ENCODE data around the gene CDK5.
"Not testable (repeated sequence)": the region's sequence is repeated elsewhere in the genome, so short reads cannot be mapped to it uniquely, and the experiment has no call there.

The CDK5 gene

DNA sequence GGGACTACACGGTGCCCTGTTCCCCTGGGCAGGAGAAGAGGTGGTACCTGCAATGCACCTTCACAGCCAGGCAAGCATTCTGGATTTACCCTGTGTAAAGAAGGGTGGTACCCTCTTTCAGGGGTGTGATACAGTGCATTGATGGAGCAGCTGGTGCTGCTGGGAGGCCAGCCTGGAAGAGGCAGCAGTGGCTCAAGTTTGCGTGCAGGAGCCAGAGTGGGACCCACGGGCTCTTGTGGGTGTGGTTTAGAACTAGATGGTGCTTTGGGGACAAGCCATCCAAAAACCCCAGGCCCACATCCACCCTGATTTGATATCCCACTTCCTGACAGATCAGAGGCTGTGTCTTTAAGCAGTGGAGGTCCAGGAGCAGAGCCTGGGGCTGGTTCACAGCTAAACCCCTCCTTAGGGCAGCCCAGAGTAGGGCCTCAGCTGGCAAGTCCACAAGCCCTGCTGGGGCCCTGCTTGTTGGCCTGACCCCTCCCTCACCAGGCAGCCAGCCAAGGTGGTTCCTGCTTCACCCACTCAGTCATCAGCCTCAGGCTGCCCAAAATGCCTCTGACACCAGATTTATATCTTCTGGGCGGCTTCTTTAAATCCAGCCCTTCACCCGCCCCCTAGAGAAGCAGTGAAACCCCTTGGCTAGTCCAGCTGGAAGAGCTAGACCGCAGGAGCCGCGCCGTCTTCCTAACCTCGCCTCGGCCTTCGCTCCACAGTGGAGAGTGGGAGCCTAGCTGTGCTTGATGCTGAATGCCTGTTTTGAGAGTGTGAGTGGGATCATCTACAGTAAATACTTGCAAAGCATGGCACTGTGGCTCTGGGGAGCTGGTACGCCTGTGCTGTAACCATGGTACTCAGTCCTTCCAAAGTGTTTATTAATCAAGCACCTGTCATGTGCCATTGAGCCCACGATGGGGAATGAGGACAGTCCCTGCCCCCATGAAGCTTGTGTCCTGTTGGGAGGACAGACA, 10.8 kb downstream of the CDK5 start:
- no peak overlapping the region for H3K4me3 Mint-ChIP-seq
- H3K9me3 Mint-ChIP-seq = no peaks in the 10 kb centered on the region
- H3K36me3 Mint-ChIP-seq = peaks cover 14 to 20% of the 10 kb centered on the region in 2 donors
- H3K27me3 Mint-ChIP-seq = peaks cover 8 to 16% of the 10 kb centered on the region in 2 donors
- DNase-seq (no peak), ATAC-seq (replicated peaks) (no peak)
- peak overlapping the region; percentile 65 for H3K27ac Mint-ChIP-seq
- peaks cover 5 to 8% of the 10 kb centered on the region in 2 donors for H3K4me1 Mint-ChIP-seq

- H3K4me1 Mint-ChIP-seq = peaks cover 0 to 6% of the 10 kb centered on the region in 2 donors
- H3K4me3 Mint-ChIP-seq = no peak overlapping the region
- no peak overlapping the region for H3K27ac Mint-ChIP-seq
- ATAC-seq (replicated peaks) (peak in 1 of 2 donors; percentile 5), DNase-seq (no peak)
- H3K36me3 Mint-ChIP-seq = peaks cover 21 to 24% of the 10 kb centered on the region in 2 donors
- H3K27me3 Mint-ChIP-seq = peaks cover 8 to 11% of the 10 kb centered on the region in 2 donors
- H3K9me3 Mint-ChIP-seq = no peaks in the 10 kb centered on the region
These were observed 11.7 kb downstream of the CDK5 start for GRCh38 chr7:151045967-151046366.

GRCh38 chr7:151045262-151045661, 12.4 kb downstream of the CDK5 start:
- peaks cover 1 to 4% of the 10 kb centered on the region in 2 donors for H3K4me1 Mint-ChIP-seq
- DNase-seq (no peak), ATAC-seq (replicated peaks) (no peak)
- H3K27me3 Mint-ChIP-seq = peaks cover 5 to 6% of the 10 kb centered on the region in 2 donors
- no peaks in the 10 kb centered on the region for H3K9me3 Mint-ChIP-seq
- no peak overlapping the region for H3K4me3 Mint-ChIP-seq
- H3K27ac Mint-ChIP-seq = no peak overlapping the region
- peaks cover 21 to 24% of the 10 kb centered on the region in 2 donors for H3K36me3 Mint-ChIP-seq

DNA sequence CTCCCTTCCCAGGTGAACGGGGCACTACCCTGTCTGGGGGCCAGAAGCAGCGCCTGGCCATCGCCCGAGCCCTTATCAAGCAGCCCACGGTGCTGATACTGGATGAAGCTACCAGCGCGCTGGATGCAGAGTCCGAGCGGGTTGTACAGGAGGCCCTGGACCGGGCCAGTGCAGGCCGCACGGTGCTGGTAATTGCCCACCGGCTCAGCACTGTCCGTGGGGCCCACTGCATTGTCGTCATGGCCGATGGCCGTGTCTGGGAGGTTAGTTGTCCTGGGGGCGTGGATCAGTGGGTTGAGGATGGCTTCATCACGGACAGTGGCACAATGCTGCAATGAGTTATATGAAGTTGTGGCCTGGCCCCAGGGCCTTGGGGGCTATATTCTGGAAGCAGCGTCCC, 13.7 kb downstream of the CDK5 start:
- no peaks in the 10 kb centered on the region for H3K9me3 Mint-ChIP-seq
- no peak for ATAC-seq (replicated peaks)
- H3K4me3 Mint-ChIP-seq = no peak overlapping the region
- no peaks in the 10 kb centered on the region for H3K27me3 Mint-ChIP-seq
- DNase-seq = no peak
- H3K4me1 Mint-ChIP-seq = peaks cover 14% of the 10 kb centered on the region in 2 donors
- H3K36me3 Mint-ChIP-seq = peaks cover 26 to 27% of the 10 kb centered on the region in 2 donors
- H3K27ac Mint-ChIP-seq = no peak overlapping the region

- peaks cover 18 to 19% of the 10 kb centered on the region in 2 donors for H3K4me1 Mint-ChIP-seq
- H3K27ac Mint-ChIP-seq; ATAC-seq (replicated peaks); DNase-seq; H3K9me3 Mint-ChIP-seq; H3K4me3 Mint-ChIP-seq; H3K27me3 Mint-ChIP-seq: not testable (repeated sequence)
- peaks cover 28 to 30% of the 10 kb centered on the region in 2 donors for H3K36me3 Mint-ChIP-seq
These were observed 14.2 kb downstream of the CDK5 start for GRCh38 chr7:151043449-151043848.

GRCh38 chr7:151040616-151041375, 16.9 kb downstream of the CDK5 start:
- Mint-ChIP-seq H3K4me3 (no peak overlapping the region), H3K36me3 (peaks cover 38 to 41% of the 10 kb centered on the region in 2 donors), H3K9me3 (no peaks in the 10 kb centered on the region), H3K27ac (peak overlapping the region; percentile 65), H3K27me3 (no peaks in the 10 kb centered on the region), H3K4me1 (peaks cover 14 to 21% of the 10 kb centered on the region in 2 donors)
- ATAC-seq (replicated peaks) = no peak
- DNase-seq = no peak

GRCh38 chr7:151039850-151040548, 17.7 kb downstream of the CDK5 start:
- no peak for DNase-seq
- Mint-ChIP-seq H3K4me1 (peaks cover 14 to 21% of the 10 kb centered on the region in 2 donors), H3K27ac (peak overlapping the region; percentile 87)

GRCh38 chr7:151038951-151039849, 18.5 kb downstream of the CDK5 start:
- Mint-ChIP-seq H3K36me3 (peaks cover 37 to 42% of the 10 kb centered on the region in 2 donors), H3K27ac (peak overlapping the region; percentile 87), H3K27me3 (no peaks in the 10 kb centered on the region), H3K4me3 (peak overlapping the region; percentile 37 to 56), H3K4me1 (peaks cover 14 to 21% of the 10 kb centered on the region in 2 donors), H3K9me3 (no peaks in the 10 kb centered on the region)
- DNase-seq = peak; percentile 71
- ATAC-seq (replicated peaks) = peak; percentile 92 to 95

More at GRCh38 chr7:151039850-151040548, 17.7 kb downstream of the CDK5 start:
- Mint-ChIP-seq H3K9me3 (no peaks in the 10 kb centered on the region), H3K4me3 (peak overlapping the region in 1 of 2 donors; percentile 25), H3K36me3 (peaks cover 40 to 42% of the 10 kb centered on the region in 2 donors), H3K27me3 (no peaks in the 10 kb centered on the region)
- peak; percentile 3 to 17 for ATAC-seq (replicated peaks)

- Mint-ChIP-seq H3K27ac (no peak overlapping the region), H3K9me3 (no peaks in the 10 kb centered on the region), H3K4me1 (peaks cover 17 to 28% of the 10 kb centered on the region in 2 donors), H3K36me3 (peaks cover 29% of the 10 kb centered on the region in 2 donors), H3K4me3 (no peak overlapping the region), H3K27me3 (no peaks in the 10 kb centered on the region)
- ATAC-seq (replicated peaks) (no peak), DNase-seq (no peak)
These were observed 21.8 kb downstream of the CDK5 start for GRCh38 chr7:151035902-151036301.

- Mint-ChIP-seq H3K27me3 (no peaks in the 10 kb centered on the region), H3K4me3 (no peak overlapping the region), H3K36me3 (peaks cover 29% of the 10 kb centered on the region in 2 donors), H3K4me1 (peaks cover 17 to 26% of the 10 kb centered on the region in 2 donors), H3K9me3 (no peaks in the 10 kb centered on the region), H3K27ac (no peak overlapping the region)
- ATAC-seq (replicated peaks) (no peak), DNase-seq (no peak)
These were observed 22.5 kb downstream of the CDK5 start for GRCh38 chr7:151035026-151035717.

DNA sequence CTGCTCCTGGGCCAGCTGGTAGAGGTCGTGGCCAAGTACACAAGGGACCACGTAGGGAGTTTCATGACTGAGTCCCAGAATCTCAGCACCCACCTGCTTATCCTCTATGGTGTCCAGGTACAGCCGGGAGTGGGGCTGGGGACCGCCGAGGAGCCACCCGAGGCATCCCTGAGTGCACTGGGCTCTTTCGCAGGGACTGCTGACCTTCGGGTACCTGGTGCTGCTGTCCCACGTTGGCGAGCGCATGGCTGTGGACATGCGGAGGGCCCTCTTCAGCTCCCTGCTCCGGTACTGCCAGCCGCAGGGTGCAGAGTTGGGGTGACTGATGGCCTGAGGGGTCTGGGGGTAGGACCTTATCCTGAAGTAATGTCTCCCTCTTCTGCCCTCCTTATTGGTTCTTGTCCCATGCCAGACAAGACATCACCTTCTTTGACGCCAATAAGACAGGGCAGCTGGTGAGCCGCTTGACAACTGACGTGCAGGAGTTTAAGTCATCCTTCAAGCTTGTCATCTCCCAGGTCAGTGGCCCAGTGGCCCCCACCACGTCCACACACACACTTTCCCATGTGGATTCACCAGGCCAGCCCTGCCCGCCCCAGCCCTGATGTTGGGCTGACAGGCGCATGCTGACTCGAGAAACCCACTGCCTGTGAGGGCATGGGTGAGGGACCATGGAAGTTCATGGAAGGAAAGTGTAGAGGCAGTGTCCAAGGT, 23.2 kb downstream of the CDK5 start:
- Mint-ChIP-seq H3K9me3 (no peaks in the 10 kb centered on the region), H3K4me1 (peaks cover 14 to 22% of the 10 kb centered on the region in 2 donors), H3K4me3 (no peak overlapping the region), H3K27ac (no peak overlapping the region), H3K36me3 (peaks cover 26 to 33% of the 10 kb centered on the region in 2 donors), H3K27me3 (no peaks in the 10 kb centered on the region)
- DNase-seq (no peak), ATAC-seq (replicated peaks) (no peak)

DNA sequence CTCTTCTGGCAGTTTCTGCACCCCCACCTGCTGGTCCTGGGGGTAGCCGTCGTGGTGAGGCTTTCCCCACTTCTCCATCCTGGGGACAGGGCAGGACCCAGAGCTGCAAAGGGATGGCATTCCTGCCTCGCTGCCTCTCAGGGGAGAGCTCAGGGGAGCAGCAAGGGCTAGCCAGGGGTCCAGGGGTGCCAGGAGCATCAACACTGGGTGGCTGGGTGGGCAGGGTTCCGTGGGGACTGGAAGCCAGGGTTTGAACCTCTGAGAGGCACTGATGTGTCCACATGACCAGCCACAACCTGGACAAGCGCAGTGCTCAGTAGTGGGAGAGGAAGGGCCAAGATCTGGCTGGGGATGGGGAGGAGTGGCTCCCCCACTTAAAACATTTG, 23.8 kb downstream of the CDK5 start:
- Mint-ChIP-seq H3K36me3 (peaks cover 25 to 31% of the 10 kb centered on the region in 2 donors), H3K4me3 (no peak overlapping the region), H3K9me3 (no peaks in the 10 kb centered on the region), H3K27ac (no peak overlapping the region), H3K4me1 (peaks cover 14 to 22% of the 10 kb centered on the region in 2 donors), H3K27me3 (no peaks in the 10 kb centered on the region)
- ATAC-seq (replicated peaks) (no peak), DNase-seq (no peak)

Data from stimulated activated naive B cell treated with anti-CD40 and anti-IgM and Interleukin-4, amounts not matched to agents 10 μg/mL and 1 μg/mL and 100 μg/mL, for 72 hours (primary cell).